H9 (cell line): ENCODE results near the gene KLK3. TPM values are rescaled to one million over a fixed set of nuclear protein-coding genes. Genes with fewer than 3 reads are reported as not detected.

Experiments
- DNase-seq: peaks from one replicate; pipeline ENCODE4 v3.0.0-alpha.2; 2017
- H2AFZ ChIP-seq: one replicate; pipeline ENCODE4 v1.6.1; 2013; ENCODE audit warnings: mild to moderate bottlenecking, low read length, control low read depth, moderate library complexity
- H2AK5ac ChIP-seq: 2 replicates; pipeline ENCODE4 v1.6.1; 2013; ENCODE audit warnings: low read length, control low read depth, mixed read lengths; ENCODE audit not compliant: insufficient read length
- H2BK120ac ChIP-seq: one replicate; pipeline ENCODE4 v1.6.1; 2013; ENCODE audit warnings: low read depth, mild to moderate bottlenecking, low read length, control low read depth, inconsistent platforms; ENCODE audit not compliant: poor library complexity, severe bottlenecking
- H2BK12ac ChIP-seq: 2 replicates; pipeline ENCODE4 v1.6.1; 2013; ENCODE audit warnings: low read length, control low read depth, mixed read lengths, low read depth; ENCODE audit not compliant: insufficient read length
- H2BK15ac ChIP-seq: 2 replicates; pipeline ENCODE4 v1.6.1; 2013; ENCODE audit warnings: low read depth, low read length, control low read depth
- H2BK20ac ChIP-seq: one replicate; pipeline ENCODE4 v1.6.1; 2013; ENCODE audit warnings: low read depth, mild to moderate bottlenecking, low read length, control low read depth, inconsistent platforms; ENCODE audit not compliant: poor library complexity, severe bottlenecking
- H2BK5ac ChIP-seq: 2 replicates; pipeline ENCODE4 v1.6.1; 2013; ENCODE audit warnings: low read length, control low read depth, mixed read lengths; ENCODE audit not compliant: insufficient read length
- H3K14ac ChIP-seq: 2 replicates; pipeline ENCODE4 v1.6.1; 2013; ENCODE audit warnings: low read length, control low read depth; ENCODE audit not compliant: insufficient read depth
- H3K18ac ChIP-seq: 2 replicates; pipeline ENCODE4 v1.6.1; 2013; ENCODE audit warnings: low read depth, mild to moderate bottlenecking, mixed read lengths, low read length, control low read depth; ENCODE audit not compliant: insufficient read length
- H3K23ac ChIP-seq: 2 replicates; pipeline ENCODE4 v1.6.1; 2013; ENCODE audit warnings: low read length, control low read depth, mixed read lengths, low read depth; ENCODE audit not compliant: insufficient read length
- H3K23me2 ChIP-seq: 2 replicates; pipeline ENCODE4 v1.6.1; 2013; ENCODE audit warnings: low read depth, mild to moderate bottlenecking, mixed read lengths, low read length, control low read depth; ENCODE audit not compliant: insufficient read length, poor library complexity, severe bottlenecking
- H3K27ac ChIP-seq: 2 replicates; pipeline ENCODE4 v1.5.1; 2013; ENCODE audit warnings: low read length, control low read depth, mixed read lengths, low read depth; ENCODE audit not compliant: insufficient read length
- H3K27me3 ChIP-seq: 2 replicates; pipeline ENCODE4 v1.6.1; 2013; ENCODE audit warnings: low read length, control low read depth, inconsistent platforms; ENCODE audit not compliant: insufficient read depth
- H3K4ac ChIP-seq: 2 replicates; pipeline ENCODE4 v1.6.1; 2013; ENCODE audit warnings: low read depth, mild to moderate bottlenecking, control low read depth, inconsistent platforms, low read length, moderate library complexity
- H3K4me1 ChIP-seq: 2 replicates; pipeline ENCODE4 v1.6.1; 2013; ENCODE audit warnings: low read length, control low read depth, inconsistent platforms; ENCODE audit not compliant: insufficient read depth
- H3K4me2 ChIP-seq: 2 replicates; pipeline ENCODE4 v1.6.1; 2013; ENCODE audit warnings: low read length, control low read depth, mixed read lengths; ENCODE audit not compliant: insufficient read length, insufficient read depth
- H3K56ac ChIP-seq: 2 replicates; pipeline ENCODE4 v1.6.1; 2013; ENCODE audit warnings: low read depth, mild to moderate bottlenecking, mixed read lengths, low read length, control low read depth; ENCODE audit not compliant: insufficient read length
- H3K79me1 ChIP-seq: 2 replicates; pipeline ENCODE4 v1.6.1; 2013; ENCODE audit warnings: low read depth, mild to moderate bottlenecking, moderate library complexity, low read length, control low read depth, inconsistent platforms; ENCODE audit not compliant: insufficient read depth, poor library complexity, severe bottlenecking
- H3K79me2 ChIP-seq: 2 replicates; pipeline ENCODE4 v1.6.1; 2013; ENCODE audit warnings: low read length, control low read depth, inconsistent platforms; ENCODE audit not compliant: insufficient read depth
- H3K9ac ChIP-seq: 2 replicates; pipeline ENCODE4 v1.6.1; 2013; ENCODE audit warnings: low read length, control low read depth, mixed read lengths; ENCODE audit not compliant: insufficient read length; ENCODE audit errors: extremely low read depth
- H3K9me3 ChIP-seq: one replicate; pipeline ENCODE4 v1.6.1; 2013; ENCODE audit warnings: low read depth, low read length, inconsistent platforms; ENCODE audit not compliant: control insufficient read depth
- H3T11ph ChIP-seq: one replicate; pipeline ENCODE4 v1.6.1; 2013; ENCODE audit warnings: mild to moderate bottlenecking, low read length, control low read depth, inconsistent platforms
- H4K20me1 ChIP-seq: one replicate; pipeline ENCODE4 v1.6.1; 2013; ENCODE audit not compliant: control insufficient read depth, insufficient read length, insufficient read depth
- H4K5ac ChIP-seq: 2 replicates; pipeline ENCODE4 v1.6.1; 2013; ENCODE audit warnings: low read depth, mild to moderate bottlenecking, mixed read lengths, low read length, control low read depth; ENCODE audit not compliant: insufficient read length
- H4K8ac ChIP-seq: replicated peaks from 2 replicates; pipeline ENCODE4 v1.6.1; 2013; ENCODE audit warnings: low read length, control low read depth, mixed read lengths, low read depth; ENCODE audit not compliant: insufficient read length
- H4K91ac ChIP-seq: 2 replicates; pipeline ENCODE4 v1.6.1; 2013; ENCODE audit warnings: low read depth, mild to moderate bottlenecking, moderate library complexity, mixed read lengths, low read length, control low read depth; ENCODE audit not compliant: insufficient read length
- H3K27ac Mint-ChIP-seq, 3 experiments: 2 replicates in 2 of 3; 3 replicates in 1 of 3; pipeline ENCODE4 v1.8.0; 2020 to 2021; ENCODE audit warnings: mixed read lengths in 3 of 3, mild to moderate bottlenecking in 1 of 3, moderate library complexity in 1 of 3
- H3K27me3 Mint-ChIP-seq: 2 replicates; pipeline ENCODE4 v1.8.0; 2021; ENCODE audit warnings: low read depth, mild to moderate bottlenecking, moderate library complexity, mixed read lengths
- H3K36me3 Mint-ChIP-seq, 3 experiments: 2 replicates in 2 of 3; 3 replicates in 1 of 3; pipeline ENCODE4 v1.8.0; 2020 to 2021; ENCODE audit warnings: low read depth in 3 of 3, mixed read lengths in 3 of 3; ENCODE audit not compliant: insufficient read depth in 1 of 3
- H3K4me1 Mint-ChIP-seq, 2 experiments: 2 replicates each; pipeline ENCODE4 v1.8.0; 2020; ENCODE audit warnings: mixed read lengths in 2 of 2
- H3K4me3 Mint-ChIP-seq, 2 experiments: 2 replicates in 1 of 2; 3 replicates in 1 of 2; pipeline ENCODE4 v1.8.0; 2020 to 2021; ENCODE audit warnings: mild to moderate bottlenecking in 2 of 2, mixed read lengths in 2 of 2, moderate library complexity in 1 of 2
- H3K9me3 Mint-ChIP-seq, 2 experiments: 2 replicates in 1 of 2; 3 replicates in 1 of 2; pipeline ENCODE4 v1.8.0; 2020; ENCODE audit warnings: mild to moderate bottlenecking in 2 of 2, mixed read lengths in 2 of 2, moderate library complexity in 1 of 2
- WGBS: extraction: QIAGEN DNeasy Blood & Tissue Kit; methylation state at CpG from one replicate; pipeline ENCODE4 v1.1.7; 2013; ENCODE audit warnings: missing lambda C conversion rate, low lambda C conversion rate, mixed read lengths; ENCODE audit not compliant: insufficient read length; ENCODE audit errors: extremely low coverage; 5-methylcytosine and 5-hydroxymethylcytosine counted together
- total RNA-seq: library from RNA; stranded (reverse); gene quantifications from 2 replicates; pipeline ENCODE4 v1.2.1, GENCODE V29; 2021
- TF ChIP-seq, protein P1 (sequence below): fragments of 200-600 bp; sonication (generic); conservative IDR thresholded peaks from 3 replicates; pipeline ENCODE4 v1.8.0; 2021; ENCODE audit warnings: antibody characterized with exemption, mild to moderate bottlenecking

The KLK3 gene
- total RNA-seq, 1 experiment from 2014 or later = not detected

DNA sequence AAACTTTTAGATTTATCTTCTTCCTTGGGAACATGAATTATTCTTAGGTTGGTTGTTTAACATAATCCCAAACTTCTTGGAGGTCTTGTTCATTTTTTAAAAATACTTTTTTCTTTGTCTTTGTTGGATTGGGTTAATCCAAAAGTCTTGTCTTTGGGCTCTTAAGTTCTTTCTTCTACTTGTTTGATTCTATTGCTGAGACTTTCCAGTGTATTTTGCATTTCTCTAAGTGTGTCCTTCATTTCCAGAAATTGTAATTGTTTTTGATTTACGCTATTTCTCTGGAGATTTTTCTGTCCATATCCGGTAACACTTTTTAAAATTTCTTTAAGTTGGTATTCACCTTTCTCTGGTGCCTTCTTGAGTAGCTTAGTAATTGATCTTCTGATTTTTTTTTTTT lies 11.5 kb upstream of the KLK3 start:
- Histone ChIP-seq H2AK5ac (no peak overlapping the region), H3K4me1 (no peaks in the 10 kb centered on the region), H3T11ph (no peak overlapping the region), H3K56ac (no peak overlapping the region), H2BK15ac (no peak overlapping the region), H4K8ac (no peak overlapping the region), H3K9me3 (no peaks in the 10 kb centered on the region), H3K18ac (no peak overlapping the region), H3K23me2 (no peaks in the 10 kb centered on the region), H3K9ac (no peak overlapping the region), H4K20me1 (no peaks in the 10 kb centered on the region), H3K14ac (no peak overlapping the region), H2BK20ac (no peak overlapping the region), H3K4ac (no peak overlapping the region), H4K5ac (no peak overlapping the region), H2BK12ac (no peak overlapping the region), H2BK120ac (no peak overlapping the region), H4K91ac (no peak overlapping the region), H3K27me3 (0 out of 2 replicates have a peak, but pooled peaks cover 2% of the 10 kb centered on the region), H3K79me1 (no peaks in the 10 kb centered on the region), H3K4me2 (no peak overlapping the region), H2AFZ (no peak overlapping the region), H3K27ac (no peak overlapping the region), H3K79me2 (no peaks in the 10 kb centered on the region), H3K23ac (no peak overlapping the region), H2BK5ac (no peak overlapping the region)
- DNase-seq = no peak
- peaks cover 0 to 8% of the 10 kb centered on the region in 2 experiments; a peak in 3 of 5 replicates for H3K9me3 Mint-ChIP-seq
- H3K4me1 Mint-ChIP-seq = peaks cover 16 to 17% of the 10 kb centered on the region in 2 experiments
- H3K36me3 Mint-ChIP-seq = no peaks in the 10 kb centered on the region
- WGBS = no CpG with 5 or more reads among the region's 2 CpGs
- TF ChIP-seq, protein P1, sequence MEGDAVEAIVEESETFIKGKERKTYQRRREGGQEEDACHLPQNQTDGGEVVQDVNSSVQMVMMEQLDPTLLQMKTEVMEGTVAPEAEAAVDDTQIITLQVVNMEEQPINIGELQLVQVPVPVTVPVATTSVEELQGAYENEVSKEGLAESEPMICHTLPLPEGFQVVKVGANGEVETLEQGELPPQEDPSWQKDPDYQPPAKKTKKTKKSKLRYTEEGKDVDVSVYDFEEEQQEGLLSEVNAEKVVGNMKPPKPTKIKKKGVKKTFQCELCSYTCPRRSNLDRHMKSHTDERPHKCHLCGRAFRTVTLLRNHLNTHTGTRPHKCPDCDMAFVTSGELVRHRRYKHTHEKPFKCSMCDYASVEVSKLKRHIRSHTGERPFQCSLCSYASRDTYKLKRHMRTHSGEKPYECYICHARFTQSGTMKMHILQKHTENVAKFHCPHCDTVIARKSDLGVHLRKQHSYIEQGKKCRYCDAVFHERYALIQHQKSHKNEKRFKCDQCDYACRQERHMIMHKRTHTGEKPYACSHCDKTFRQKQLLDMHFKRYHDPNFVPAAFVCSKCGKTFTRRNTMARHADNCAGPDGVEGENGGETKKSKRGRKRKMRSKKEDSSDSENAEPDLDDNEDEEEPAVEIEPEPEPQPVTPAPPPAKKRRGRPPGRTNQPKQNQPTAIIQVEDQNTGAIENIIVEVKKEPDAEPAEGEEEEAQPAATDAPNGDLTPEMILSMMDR = no peak
- H3K27me3 Mint-ChIP-seq = peaks cover 72% of the 10 kb centered on the region
- H3K4me3 Mint-ChIP-seq = no peak overlapping the region
- H3K27ac Mint-ChIP-seq = no peak overlapping the region
